GM12878 (cell line): ENCODE measurements around the gene AFMID. TPM values are rescaled to one million over a fixed set of nuclear protein-coding genes. Genes with fewer than 3 reads are reported as not detected.

ENCODE experiments used
- ATAC-seq: fragments of 200-7000 bp; cut with Tn5 transposase; 3 replicates; pipeline ENCODE4 v1.9.1; 2020; ENCODE audit warnings: mild to moderate bottlenecking, moderate library complexity
- BruUV-seq: library from RNA; stranded (reverse); fragments of 400-500 nt; replicated peaks from 2 replicates; lab custom pipeline; 2021; lab: Mats Ljungman, UMichigan
- CTCF ChIA-PET: fragments of 300-600 bp; sonication (Branson Sonifier 250); formaldehyde crosslinking; extraction: SDS; loops from one replicate; lab custom pipeline; 2021; ENCODE audit warnings: inconsistent platforms; lab: Yijun Ruan, JAX
- POLR2A ChIA-PET: fragments of 350-600 bp; formaldehyde crosslinking; extraction: SDS; loops from one replicate; lab custom pipeline; 2021; ENCODE audit warnings: inconsistent platforms; lab: Charles Lee
- RAD21 ChIA-PET: fragments of 300-600 bp; sonication (Branson Sonifier 250); formaldehyde crosslinking; loops from one replicate; lab custom pipeline; 2023; ENCODE audit warnings: antibody characterized with exemption; ENCODE audit not compliant: unreplicated experiment; lab: Charles Lee
- SMC1A ChIA-PET: fragments of 300-600 bp; sonication (Branson Sonifier 250); formaldehyde crosslinking; loops from one replicate; lab custom pipeline; 2023; ENCODE audit not compliant: unreplicated experiment, uncharacterized antibody; lab: Charles Lee
- DNase-seq: peaks from one replicate; pipeline ENCODE4 v3.0.0-alpha.2; 2011; ENCODE audit warnings: low read depth, low spot score
- FAIRE-seq: peaks from 3 replicates; lab custom pipeline; 2011; peaks lifted over from hg19 to GRCh38; lab: Jason Lieb, UNC
- H2AFZ ChIP-seq: 2 replicates; pipeline ENCODE4 v1.6.0; 2011; ENCODE audit warnings: low read depth, low read length, control low read depth; ENCODE audit not compliant: control insufficient read depth
- H3K27ac ChIP-seq: 2 replicates; pipeline ENCODE4 v1.5.1; 2011; ENCODE audit warnings: control low read depth; ENCODE audit not compliant: control insufficient read depth, insufficient read depth
- H3K27me3 ChIP-seq, 2 experiments: replicated peaks in 1 of 2; 2 replicates each; pipeline versions ENCODE4 v1.6.0 to v1.6.1; 2011; ENCODE audit warnings: low read length in 1 of 2; ENCODE audit not compliant: control insufficient read depth in 2 of 2, insufficient read depth in 2 of 2
- H3K36me3 ChIP-seq, 2 experiments: 2 replicates each; pipeline ENCODE4 v1.5.1; 2011; ENCODE audit warnings: low read length in 1 of 2; ENCODE audit not compliant: control insufficient read depth in 2 of 2, insufficient read depth in 2 of 2
- H3K4me1 ChIP-seq: 2 replicates; pipeline ENCODE4 v1.6.1; 2011; ENCODE audit warnings: mild to moderate bottlenecking, low read length, moderate library complexity, mixed read lengths; ENCODE audit not compliant: control insufficient read depth, insufficient read depth
- H3K4me2 ChIP-seq: 2 replicates; pipeline ENCODE4 v1.6.0; 2011; ENCODE audit warnings: control low read depth; ENCODE audit not compliant: control insufficient read depth, insufficient read depth
- H3K4me3 ChIP-seq: fragments of 200-600 bp; sonication (generic); 2 replicates; pipeline ENCODE4 v1.5.1; 2016
- H3K79me2 ChIP-seq: 2 replicates; pipeline ENCODE4 v1.6.0; 2011; ENCODE audit warnings: low read length; ENCODE audit not compliant: control insufficient read depth, insufficient read depth
- H3K9ac ChIP-seq: 2 replicates; pipeline ENCODE4 v1.8.0; 2011; ENCODE audit warnings: low read length, control low read depth, mixed read lengths; ENCODE audit not compliant: control insufficient read depth, insufficient read depth
- H3K9me3 ChIP-seq: replicated peaks from 3 replicates; pipeline ENCODE4 v1.5.1; 2011; ENCODE audit warnings: mild to moderate bottlenecking, low read length; ENCODE audit not compliant: control insufficient read depth, insufficient read depth
- H4K20me1 ChIP-seq: 2 replicates; pipeline ENCODE4 v1.6.0; 2011; ENCODE audit not compliant: control insufficient read depth, insufficient read depth
- BACH1 ChIP-seq: fragments of 450-650 bp; IDR thresholded peaks from 2 replicates; pipeline ENCODE4 v1.6.1; 2017; ENCODE audit warnings: mild to moderate bottlenecking, borderline replicate concordance
- CREM ChIP-seq: IDR thresholded peaks from 2 replicates; pipeline ENCODE4 v1.6.1; 2014; ENCODE audit warnings: antibody characterized with exemption, low read depth
- DPF2 ChIP-seq: fragments of 450-650 bp; IDR thresholded peaks from 2 replicates; pipeline ENCODE4 v1.6.1; 2017; ENCODE audit warnings: mild to moderate bottlenecking
- NR2C1 ChIP-seq: fragments of 450-650 bp; IDR thresholded peaks from 2 replicates; pipeline ENCODE4 v1.6.1; 2017; ENCODE audit warnings: antibody characterized with exemption, mild to moderate bottlenecking, moderate library complexity
- SUZ12 ChIP-seq: fragments of 200-600 bp; sonication (generic); IDR thresholded peaks from one replicate; pipeline ENCODE4 v1.6.1; 2018; ENCODE audit warnings: antibody characterized with exemption, mild to moderate bottlenecking; ENCODE audit not compliant: unreplicated experiment
- WGBS: methylation state at CpG from one replicate; pipeline ENCODE4 v1.1.6; 2016; ENCODE audit warnings: low lambda C conversion rate; ENCODE audit not compliant: insufficient replicate concordance, insufficient coverage; ENCODE audit errors: missing lambda C conversion rate; 5-methylcytosine and 5-hydroxymethylcytosine counted together
- in situ Hi-C: fragments of 300-500 bp; cut with MboI; formaldehyde crosslinking; loops from 9 replicates; pipeline ENCODE4 v1.14.3; 2018; ENCODE audit warnings: mixed read lengths
- intact Hi-C: fragments of 100-400 bp; cut with micrococcal nuclease; formaldehyde crosslinking; loops from one replicate; pipeline ENCODE4 v1.14.2; 2022; ENCODE audit not compliant: unreplicated experiment
- polyA plus RNA-seq, 11 experiments: library from polyadenylated mRNA; depleted of rRNA in 4 of 11; unstranded in 6 of 11; stranded (reverse) in 5 of 11; fragments of >200 nt; fragmentation: Nextera tagmentation in 4 of 11; fragmentation: Illumina TruSeq in 1 of 11; extraction: Ambion mirVana in 4 of 11; extraction: Trizol in 1 of 11; gene quantifications; 1 replicate in 1 of 11; 2 replicates in 10 of 11; pipeline versions ENCODE4 v1.2.1 to v1.2.3, GENCODE V29; 2011 to 2016; ENCODE audit warnings: inconsistent platforms in 2 of 11, missing spikeins in 2 of 11, low read depth in 1 of 11
- total RNA-seq, 4 experiments: library from RNA; depleted of rRNA in 3 of 4; stranded (reverse); fragments of >200 nt in 3 of 4; fragmentation: Illumina TruSeq in 1 of 4; extraction: Trizol in 1 of 4; gene quantifications; 2 replicates each; pipeline versions ENCODE4 v1.2.1 to v1.2.3, GENCODE V29; 2013 to 2021
- TF ChIP-seq, protein P1 (sequence below): IDR thresholded peaks from 2 replicates; pipeline ENCODE4 v1.6.1; 2012; ENCODE audit warnings: low read depth, low read length, improper control_type of control experiment
- TF ChIP-seq, protein P2 (sequence below): fragments of 450-650 bp; IDR thresholded peaks from 2 replicates; pipeline ENCODE4 v1.6.1; 2017; ENCODE audit warnings: mild to moderate bottlenecking, low read depth, inconsistent platforms; ENCODE audit not compliant: poor library complexity, severe bottlenecking

Gene AFMID
- total and polyA plus RNA-seq, 10 of the 15 experiments (the other 5 are each of a cell fraction or from before 2014, with no cell fraction given): 36.1 to 98.8 (median 51.6) TPM

DNA sequence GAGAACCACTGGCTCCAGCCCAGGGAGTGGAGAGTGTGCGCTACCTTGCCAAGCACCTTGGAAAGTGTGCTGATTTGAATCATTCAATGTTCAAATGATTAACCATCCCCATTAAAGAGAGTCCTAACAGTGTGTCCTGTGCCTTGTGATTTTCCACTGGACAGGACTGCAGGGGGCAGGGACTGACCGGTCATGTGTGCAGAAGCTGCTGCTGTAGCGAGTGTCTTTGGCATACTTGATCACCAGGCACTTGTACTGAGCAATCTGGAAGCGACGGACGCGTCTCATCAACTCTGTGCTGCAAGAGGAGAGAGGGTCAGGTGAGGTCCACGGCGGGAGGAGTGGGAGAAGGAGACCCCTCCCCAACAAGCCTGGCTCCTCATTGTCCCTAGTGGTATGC is 2.3 kb upstream of the AFMID start:
- H3K4me1 ChIP-seq: peaks cover 15% of the 10 kb centered on the region; the same call in 1 of the 2 replicates

DNA sequence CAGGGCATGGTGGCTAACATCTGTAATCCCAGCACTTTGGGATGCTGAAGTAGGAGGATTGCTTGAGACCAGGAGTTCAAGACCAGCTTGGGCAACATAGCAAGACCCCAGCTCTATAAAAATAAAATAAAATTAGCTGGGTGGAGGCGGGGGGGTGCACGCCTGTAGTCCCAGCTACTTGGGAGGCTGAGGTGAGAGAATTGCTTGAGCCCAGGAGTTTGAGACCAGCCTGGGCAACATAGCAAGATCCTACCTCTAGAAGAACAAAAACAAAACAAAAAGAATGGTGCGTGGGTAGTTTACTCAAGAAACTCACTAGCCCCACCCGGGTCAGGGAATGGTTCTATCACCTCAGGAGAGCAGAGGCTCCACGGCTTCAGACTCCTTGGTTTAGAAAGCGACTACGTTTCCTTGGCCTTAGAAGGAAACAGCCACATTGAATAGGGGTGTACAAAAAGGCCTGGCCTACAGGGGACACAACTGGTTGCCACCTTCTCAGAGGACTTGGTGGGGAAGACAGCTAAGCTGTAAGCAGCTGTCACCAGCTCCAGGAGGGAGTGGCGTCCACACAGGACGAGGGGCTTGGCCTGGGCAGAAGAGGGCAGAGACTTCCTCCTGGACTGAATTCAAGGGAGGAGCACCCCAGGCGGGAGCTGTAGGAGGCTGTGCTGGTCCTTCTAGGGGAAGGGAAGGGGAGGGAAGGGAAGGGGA is 1.0 kb upstream of the AFMID start:
- RAD21 ChIA-PET: interaction anchor here (0.6 to 2.1 kb wide), 6 partner anchors 10 to 228 kb away, joined by 3 to 10 read pairs (median 5); partner anchors contain the start of gene TNRC6C
- POLR2A ChIA-PET: interaction anchor here (1.0 to 3.5 kb wide), 7 partner anchors 9 to 60 kb away, joined by 3 to 19 read pairs (median 4); no protein-coding TSS in a partner anchor
- Histone ChIP-seq H4K20me1 (no peaks in the 10 kb centered on the region), H3K36me3 (peaks cover 3 to 9% of the 10 kb centered on the region in 2 experiments; a peak in 3 of 4 replicates), H3K9ac (peak overlapping the region; percentile 72; the same call in 1 of the 2 replicates), H3K27ac (peak overlapping the region; percentile 3; the same call in 1 of the 2 replicates), H2AFZ (no peak overlapping the region), H3K4me3 (peak overlapping the region; percentile 96), H3K9me3 (no peaks in the 10 kb centered on the region), H3K79me2 (peaks cover 44% of the 10 kb centered on the region), H3K4me1 (peaks cover 5% of the 10 kb centered on the region; the same call in 1 of the 2 replicates), H3K27me3 (no peaks in the 10 kb centered on the region), H3K4me2 (peak overlapping the region; percentile 40)
- SMC1A ChIA-PET: interaction anchor here (1.0 to 2.0 kb wide), 5 partner anchors 10 to 167 kb away, joined by 3 to 7 read pairs (median 4); no protein-coding TSS in a partner anchor
- whole genome bisulfite sequencing: 32% methylated on average over 10 of the region's 10 CpGs
- BruUV-seq: no TSS peak
- CTCF ChIA-PET: interaction anchor here (0.8 to 3.7 kb wide), 9 partner anchors 10 to 166 kb away, joined by 3 to 54 read pairs (median 4); partner anchors contain the start of gene TMC6
- FAIRE-seq (no peak), ATAC-seq (peak; percentile 28), DNase-seq (no peak)
- in situ Hi-C loops: no loop called here
- intact Hi-C loops: loop anchor here (2.0 to 5.0 kb wide), 2 partner anchors 29 to 66 kb away; partner anchors contain the start of gene BIRC5
- TF ChIP-seq, protein P1, sequence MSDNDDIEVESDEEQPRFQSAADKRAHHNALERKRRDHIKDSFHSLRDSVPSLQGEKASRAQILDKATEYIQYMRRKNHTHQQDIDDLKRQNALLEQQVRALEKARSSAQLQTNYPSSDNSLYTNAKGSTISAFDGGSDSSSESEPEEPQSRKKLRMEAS: no peak
- TF ChIP-seq NR2C1 (no peak), SUZ12 (no peak), BACH1 (no peak), CREM (no peak)
- TF ChIP-seq, protein P2, sequence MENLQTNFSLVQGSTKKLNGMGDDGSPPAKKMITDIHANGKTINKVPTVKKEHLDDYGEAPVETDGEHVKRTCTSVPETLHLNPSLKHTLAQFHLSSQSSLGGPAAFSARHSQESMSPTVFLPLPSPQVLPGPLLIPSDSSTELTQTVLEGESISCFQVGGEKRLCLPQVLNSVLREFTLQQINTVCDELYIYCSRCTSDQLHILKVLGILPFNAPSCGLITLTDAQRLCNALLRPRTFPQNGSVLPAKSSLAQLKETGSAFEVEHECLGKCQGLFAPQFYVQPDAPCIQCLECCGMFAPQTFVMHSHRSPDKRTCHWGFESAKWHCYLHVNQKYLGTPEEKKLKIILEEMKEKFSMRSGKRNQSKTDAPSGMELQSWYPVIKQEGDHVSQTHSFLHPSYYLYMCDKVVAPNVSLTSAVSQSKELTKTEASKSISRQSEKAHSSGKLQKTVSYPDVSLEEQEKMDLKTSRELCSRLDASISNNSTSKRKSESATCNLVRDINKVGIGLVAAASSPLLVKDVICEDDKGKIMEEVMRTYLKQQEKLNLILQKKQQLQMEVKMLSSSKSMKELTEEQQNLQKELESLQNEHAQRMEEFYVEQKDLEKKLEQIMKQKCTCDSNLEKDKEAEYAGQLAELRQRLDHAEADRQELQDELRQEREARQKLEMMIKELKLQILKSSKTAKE: no peak

More for the DNA sequence above, 2.3 kb upstream of the AFMID start:
- Histone ChIP-seq H2AFZ (no peak overlapping the region), H4K20me1 (no peaks in the 10 kb centered on the region), H3K9me3 (no peaks in the 10 kb centered on the region), H3K4me3 (no peak overlapping the region), H3K4me2 (peak overlapping the region; percentile 40), H3K27ac (no peak overlapping the region), H3K79me2 (peaks cover 38% of the 10 kb centered on the region), H3K27me3 (no peaks in the 10 kb centered on the region), H3K9ac (no peak overlapping the region), H3K36me3 (peaks cover 3% of the 10 kb centered on the region in 2 experiments; a peak in 3 of 4 replicates)
- ChIA-PET CTCF (interaction anchor here (0.6 to 3.7 kb wide), 5 partner anchors 9 to 99 kb away, joined by 3 to 54 read pairs (median 4); no protein-coding TSS in a partner anchor), SMC1A (no interaction called here), RAD21 (no interaction called here), POLR2A (interaction anchor here (1.1 kb wide), 1 partner anchor 26 kb away, joined by 3 read pairs; no protein-coding TSS in a partner anchor)
- intact Hi-C loops: loop anchor here (5.0 kb wide), 1 partner anchor 67 kb away; no protein-coding TSS in a partner anchor
- ATAC-seq (no peak), DNase-seq (no peak), FAIRE-seq (no peak)
- TF ChIP-seq DPF2: no peak
- WGBS: 98% methylated on average over 9 of the region's 9 CpGs
- BruUV-seq: no TSS peak
- in situ Hi-C loops: no loop called here
